ENCODE data around the gene GLRX3.

Gene GLRX3

GRCh38 chr10:130213286-130214080 is 77.3 kb downstream of the GLRX3 start:
- no peak for DNase-seq

GRCh38 chr10:130214431-130214830 is 78.2 kb downstream of the GLRX3 start:
- no peak for DNase-seq

GRCh38 chr10:130215151-130215930 is 79.2 kb downstream of the GLRX3 start:
- no peak for DNase-seq

- DNase-seq: no peak
Measured at GRCh38 chr10:130215931-130216231, 79.7 kb downstream of the GLRX3 start.

DNA sequence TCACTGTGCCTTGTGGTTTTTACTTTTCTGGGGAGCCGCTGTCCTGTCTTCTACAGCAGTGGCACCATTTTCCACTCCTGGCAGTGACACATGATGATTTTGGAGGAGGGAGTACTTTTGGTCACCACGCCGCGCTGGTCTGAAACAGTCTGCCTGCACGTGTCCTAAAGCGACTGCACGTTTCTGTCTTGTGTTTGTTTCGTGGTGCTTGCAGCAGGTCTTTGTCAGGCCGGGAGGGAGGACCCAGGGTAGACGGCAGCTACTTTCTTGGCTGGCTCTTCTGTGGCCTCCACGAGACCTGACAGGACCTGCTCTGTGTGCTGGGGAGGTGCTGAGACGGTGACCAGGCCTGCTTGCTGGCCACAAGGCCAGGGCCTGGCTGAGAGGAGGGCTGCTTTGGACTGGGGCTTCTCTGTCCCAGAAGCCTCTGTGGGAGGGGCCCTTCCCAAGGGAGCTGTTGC is 82.0 kb downstream of the GLRX3 start:
- DNase-seq: no peak

DNA sequence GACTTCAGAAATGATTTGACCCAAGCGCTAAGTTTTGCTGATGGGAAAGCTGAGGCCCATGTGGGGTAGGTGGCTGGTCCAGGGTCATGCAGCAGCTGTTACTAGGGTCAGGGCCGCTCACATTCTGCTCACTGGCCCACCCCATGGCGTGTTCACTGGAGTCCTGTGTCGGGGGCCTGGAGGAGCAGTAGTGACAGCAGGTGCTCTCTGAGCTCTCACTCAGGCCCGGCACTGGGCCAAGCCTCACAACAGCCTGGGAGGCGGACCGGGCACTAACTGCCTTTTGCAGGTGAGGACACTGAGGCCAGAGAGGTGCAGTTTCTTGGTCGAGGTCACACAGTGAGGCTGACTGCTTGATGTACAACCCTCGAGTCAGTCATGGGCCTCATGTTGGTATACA is 82.7 kb downstream of the GLRX3 start:
- DNase-seq: no peak

DNA sequence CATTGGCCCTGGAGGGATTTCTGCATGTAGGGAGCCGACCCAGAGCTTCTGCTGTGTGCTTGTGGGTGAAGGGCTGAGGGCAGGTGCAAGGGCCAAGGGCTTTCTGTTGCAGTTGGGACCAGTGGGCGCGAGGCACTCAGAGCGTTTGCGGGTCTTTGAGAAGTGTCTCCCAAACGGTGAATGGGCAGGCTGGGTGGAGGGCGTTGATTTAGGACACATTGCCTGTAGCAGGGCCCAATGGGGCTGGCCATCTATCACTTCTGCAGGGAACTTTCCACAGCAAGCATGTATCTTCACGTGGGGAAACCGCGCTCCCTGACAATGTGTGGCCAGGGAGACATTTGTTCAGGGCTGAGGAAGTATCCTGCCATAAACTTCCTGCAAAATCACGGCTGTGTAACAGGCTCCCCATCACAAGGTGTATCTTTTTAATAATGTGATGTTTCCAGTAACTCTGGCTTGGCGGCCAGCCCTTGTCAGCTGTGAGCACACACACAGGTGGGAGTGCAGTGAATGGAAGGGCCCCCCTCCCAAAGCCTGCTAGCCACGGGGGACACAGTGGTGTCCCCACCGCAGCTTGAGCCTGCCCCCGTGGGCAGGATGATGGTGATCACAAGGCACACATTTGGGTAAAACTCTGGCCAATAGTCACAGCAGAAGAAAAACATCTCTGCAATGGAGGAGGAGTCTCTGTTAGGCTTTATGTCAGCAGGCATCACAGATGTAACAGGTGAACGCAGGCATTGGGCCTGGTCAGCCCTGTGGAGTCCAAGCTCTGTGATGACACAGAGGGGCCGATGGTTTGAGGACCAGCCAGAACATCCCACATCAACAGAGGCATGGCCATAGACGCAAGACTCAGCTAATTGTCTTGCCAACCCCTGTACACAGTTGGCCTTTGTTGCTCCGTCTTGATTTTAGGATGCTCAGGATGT is 84.3 kb downstream of the GLRX3 start:
- DNase-seq: no peak

GRCh38 chr10:130221456-130222375 is 85.5 kb downstream of the GLRX3 start:
- DNase-seq: no peak

- no peak for DNase-seq
Measured at GRCh38 chr10:130222381-130222780, 86.2 kb downstream of the GLRX3 start.

DNA sequence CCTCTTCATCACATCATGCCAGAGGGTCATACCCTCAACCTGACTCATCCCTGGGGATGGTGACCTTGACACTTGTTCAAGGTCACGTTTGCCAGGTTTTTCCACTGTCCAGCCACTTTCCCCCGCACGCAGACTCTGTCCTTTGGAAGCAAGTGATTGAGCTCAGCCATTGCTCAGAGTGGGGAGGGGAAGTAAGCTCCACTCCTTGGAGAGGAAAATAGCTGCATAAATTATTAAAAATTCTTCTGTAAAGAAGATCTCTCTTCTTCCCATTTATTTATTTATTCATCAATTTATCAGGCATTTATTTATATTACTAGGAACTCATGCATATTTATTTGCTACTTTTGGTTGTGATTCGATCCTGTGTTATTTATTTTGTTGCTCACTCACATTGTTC is 88.0 kb downstream of the GLRX3 start:
- no peak for DNase-seq

DNA sequence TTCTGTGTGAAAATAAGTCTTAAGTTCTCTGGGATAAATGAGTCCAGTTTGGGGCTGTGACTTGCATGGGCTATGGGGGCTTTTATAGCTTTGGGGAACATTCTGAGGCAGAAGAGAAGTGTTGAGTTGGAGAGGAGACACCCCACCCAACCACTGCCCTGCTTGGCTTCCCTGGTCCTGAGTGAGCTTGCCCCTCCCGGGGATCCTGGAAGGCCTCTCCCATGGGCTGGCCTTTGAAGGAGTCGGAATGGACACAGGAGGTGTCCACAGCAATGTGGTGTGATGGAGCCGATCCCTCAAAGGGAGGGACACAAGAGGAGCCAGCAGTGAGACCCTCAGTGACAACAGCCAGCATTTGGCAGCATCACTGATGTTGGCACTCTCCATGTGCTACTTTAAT is 89.8 kb downstream of the GLRX3 start:
- DNase-seq: no peak

DNA sequence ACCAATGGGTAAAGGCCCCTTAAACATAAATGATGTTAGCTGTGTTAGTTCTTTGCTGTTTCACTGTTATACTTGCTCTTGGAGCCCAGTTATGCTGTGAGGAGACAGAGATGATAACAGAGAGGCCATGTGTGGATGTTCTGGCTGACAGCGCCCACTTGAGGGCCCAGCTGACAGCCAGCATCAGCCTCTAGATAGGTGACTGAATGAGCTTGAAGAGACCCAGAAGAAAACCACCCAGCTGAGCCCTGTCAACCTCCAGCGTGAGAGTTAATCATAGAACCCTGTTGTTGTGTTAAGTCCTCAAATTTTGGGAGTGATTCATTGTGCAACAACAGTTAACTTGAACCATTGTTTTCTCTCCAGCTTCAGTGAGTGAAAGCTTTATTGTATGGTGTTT is 91.7 kb downstream of the GLRX3 start:
- no peak for DNase-seq
